NCI-H82 (cell line): ENCODE measurements around the gene USH1C.

Experiments used
- DNase-seq: peaks from one replicate; lab custom pipeline; 2025; lab: John Stamatoyannopoulos, UW

USH1C gene

GRCh38 chr11:17471501-17471900, 72.7 kb downstream of the USH1C start:
- no peak for DNase-seq

DNA sequence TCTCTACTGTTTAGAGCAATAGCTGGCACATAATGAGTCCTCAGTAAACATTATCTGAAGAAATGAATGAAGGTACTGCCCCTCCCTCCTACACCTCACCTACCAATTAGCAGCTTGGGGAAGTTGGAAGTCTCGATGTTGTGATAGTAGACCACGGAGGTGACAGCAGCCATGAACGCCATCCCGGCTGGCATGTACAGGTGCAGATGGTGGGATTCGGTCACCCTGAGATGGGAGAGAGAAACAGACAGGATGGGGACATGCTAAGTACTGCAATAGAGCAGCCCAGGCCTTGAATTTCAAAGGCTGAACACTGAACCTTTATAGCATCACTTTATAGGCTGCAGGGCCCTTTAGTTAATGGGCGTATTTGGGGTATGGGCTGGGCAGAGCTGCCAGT, 74.2 kb downstream of the USH1C start:
- no peak for DNase-seq

GRCh38 chr11:17468122-17468521, 76.1 kb downstream of the USH1C start:
- DNase-seq, result no peak

DNA sequence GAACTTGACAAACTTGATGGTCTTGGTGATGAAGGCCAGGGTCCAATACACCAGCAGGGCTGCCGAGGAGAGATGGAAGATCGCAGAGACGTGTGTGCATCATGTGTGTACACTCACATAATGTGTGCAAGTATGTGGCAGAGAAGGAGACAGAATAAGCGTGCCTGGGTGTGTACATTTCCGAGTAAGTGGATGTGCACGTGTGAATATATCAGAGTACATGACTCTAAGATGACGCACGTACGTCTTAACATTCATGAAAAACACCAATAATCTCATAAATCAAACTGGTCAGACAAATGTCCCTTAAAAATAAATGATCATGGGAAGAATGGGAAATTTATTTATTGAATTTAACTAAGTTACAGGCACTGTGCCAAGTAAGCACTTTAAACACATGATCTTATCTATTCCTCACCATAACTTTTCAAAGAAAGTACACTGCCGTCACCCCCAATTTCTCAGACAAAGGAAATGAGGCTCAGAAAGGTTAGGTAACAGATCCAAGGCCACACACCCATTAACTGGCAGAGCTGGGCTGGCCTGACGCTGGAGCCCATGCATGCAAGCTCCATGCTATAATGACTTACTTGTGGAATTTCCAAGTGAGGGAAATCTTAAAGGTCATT, 80.6 kb downstream of the USH1C start:
- no peak for DNase-seq

DNA sequence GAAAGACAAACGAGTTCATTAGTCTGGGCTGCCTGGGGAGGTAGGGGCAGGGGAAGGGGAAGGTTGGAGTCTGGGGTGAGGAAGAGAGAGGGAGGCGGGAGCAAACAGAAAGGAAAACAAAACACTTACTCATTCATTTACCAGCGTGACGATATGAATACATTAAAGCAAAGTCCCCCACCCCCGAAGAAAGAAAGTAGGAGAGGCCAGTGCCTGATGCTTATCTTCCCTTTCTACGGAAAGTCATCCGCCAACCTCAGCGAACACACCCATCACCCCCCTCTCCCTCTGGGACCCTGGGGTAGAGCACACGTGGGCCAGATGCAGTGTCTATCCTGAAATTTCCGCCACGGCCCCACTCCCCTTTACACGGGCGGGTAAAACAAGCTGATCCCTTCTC, 81.3 kb downstream of the USH1C start:
- no peak for DNase-seq

DNA sequence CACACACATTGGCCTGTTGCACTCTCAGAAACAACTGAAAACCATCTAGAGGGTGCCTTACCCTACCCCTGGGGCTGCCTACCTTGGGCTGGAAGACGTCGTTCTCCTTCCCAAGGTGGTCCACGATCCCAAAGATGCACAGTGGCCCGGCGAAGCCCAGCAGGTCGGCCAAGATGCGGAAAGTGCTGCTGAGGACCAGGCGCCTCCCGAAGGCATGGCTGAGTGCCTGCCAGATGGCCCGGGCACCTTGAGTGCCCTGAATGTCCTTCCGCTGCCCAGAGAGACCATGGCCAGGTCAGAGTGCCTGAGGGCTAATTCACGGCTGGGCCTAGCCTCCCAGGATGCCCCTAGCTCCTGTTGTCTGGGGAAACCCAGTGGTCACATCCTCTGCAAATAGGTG, 83.8 kb downstream of the USH1C start:
- no peak for DNase-seq

DNA sequence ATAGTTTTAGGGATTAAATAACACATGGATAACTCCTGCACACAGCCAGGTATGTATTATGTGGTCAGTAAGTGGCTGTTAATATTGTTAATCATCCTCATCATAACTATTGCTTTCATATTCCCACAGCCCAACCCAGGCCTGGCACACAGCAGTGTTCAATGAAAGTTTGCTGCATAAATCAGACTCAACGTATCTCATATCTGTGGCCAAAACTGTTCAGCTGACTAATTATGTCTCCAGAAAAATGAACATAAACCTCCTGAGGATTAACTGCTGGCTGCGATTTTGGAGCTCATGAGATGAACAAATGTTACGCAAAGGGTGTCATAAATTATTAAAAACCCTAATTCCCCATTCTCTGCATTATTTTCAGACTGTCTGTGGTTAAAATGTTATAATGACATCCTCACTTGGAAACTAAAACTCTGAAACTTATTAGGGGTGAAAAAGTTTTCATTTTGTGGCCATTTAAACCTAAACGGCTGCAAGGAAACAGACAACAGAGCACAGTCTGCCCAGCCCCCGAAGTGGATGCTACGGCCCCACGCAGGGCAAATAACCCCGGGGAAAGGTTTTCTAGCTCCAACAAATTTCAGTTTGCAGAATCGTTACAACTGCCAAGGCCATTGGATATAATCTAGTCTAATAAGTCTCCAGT, 84.8 kb downstream of the USH1C start:
- no peak for DNase-seq

- DNase-seq, result no peak
Observed at GRCh38 chr11:17458268-17458667, 85.9 kb downstream of the USH1C start.

DNA sequence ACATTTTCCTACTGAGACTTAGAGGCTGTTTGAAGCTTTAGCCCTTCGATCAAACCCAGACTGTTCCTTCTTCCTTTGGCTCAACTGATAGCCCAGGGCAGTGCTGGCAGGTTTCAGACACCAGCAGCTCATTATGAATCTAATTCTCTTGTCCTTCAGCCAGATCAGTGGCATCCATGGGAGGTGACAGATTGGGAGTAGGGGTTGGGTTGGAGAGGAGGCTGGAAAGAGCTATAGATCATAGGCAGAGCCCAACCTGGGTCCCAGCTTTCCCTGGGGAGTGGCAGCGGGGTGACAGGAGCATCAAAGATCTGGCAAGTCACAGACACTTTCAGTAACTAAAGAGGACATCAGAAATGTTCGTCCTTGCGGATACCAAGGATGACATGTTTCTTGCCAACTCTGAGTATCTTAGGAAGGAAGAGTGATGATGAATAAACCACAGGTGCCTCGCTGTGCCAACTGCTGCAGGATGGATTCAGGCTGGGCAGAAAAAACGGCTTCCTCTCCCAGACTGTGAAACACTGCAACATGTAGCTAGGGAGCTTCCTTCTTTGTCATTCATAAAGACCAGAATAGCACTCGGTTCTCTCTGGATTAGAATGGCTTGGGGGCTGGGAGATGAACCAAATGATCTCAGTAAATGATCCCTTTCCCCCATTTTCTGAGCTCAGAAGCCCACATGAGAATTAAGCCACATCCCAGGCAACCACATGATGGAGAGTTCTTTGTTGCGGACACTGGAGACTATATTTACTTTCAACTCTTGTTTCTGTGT, 86.6 kb downstream of the USH1C start:
- peak; percentile 67 for DNase-seq

DNA sequence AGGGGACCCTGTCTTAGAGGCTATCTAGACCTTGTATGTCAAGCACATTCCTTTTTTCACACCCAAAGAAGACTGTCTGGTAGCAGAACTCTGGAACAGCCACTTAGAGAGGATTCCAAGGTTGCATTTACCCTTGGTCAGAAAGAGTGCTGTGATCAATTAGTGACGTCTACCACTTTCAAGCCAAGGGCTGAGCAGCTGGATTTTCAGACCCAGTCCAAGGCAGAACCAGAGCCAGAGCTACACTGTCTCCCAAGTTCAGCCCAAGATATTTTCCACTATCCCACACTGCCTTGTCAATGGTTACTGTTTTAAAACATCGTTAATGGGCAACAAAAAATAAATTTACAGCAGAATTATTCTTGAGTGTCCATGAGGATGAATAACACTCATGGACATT, 91.5 kb downstream of the USH1C start:
- DNase-seq, result no peak

GRCh38 chr11:17449158-17449557, 95.1 kb downstream of the USH1C start:
- DNase-seq, result no peak

DNA sequence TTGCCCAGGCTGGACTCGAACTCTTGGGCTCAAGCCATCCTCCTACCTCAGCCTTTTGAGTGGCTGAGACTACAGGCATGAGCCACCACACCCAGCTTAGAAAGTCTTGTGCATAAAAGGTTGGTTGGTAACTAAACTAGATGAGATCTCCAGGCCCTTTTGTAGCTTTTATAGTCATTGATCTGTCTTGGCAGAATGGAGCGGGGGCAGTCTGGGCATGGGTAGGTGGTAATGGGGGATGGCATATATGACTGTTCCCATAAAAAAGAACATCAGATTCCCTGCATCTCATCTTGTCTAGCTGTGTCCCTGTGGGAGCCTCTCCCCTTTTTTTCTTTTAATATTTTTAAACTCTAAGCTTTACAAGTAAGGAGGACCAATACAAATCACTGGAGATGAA, 97.7 kb downstream of the USH1C start:
- DNase-seq, result no peak

GRCh38 chr11:17445240-17445795, 98.9 kb downstream of the USH1C start:
- no peak for DNase-seq

GRCh38 chr11:17443926-17444690, 100.1 kb downstream of the USH1C start:
- peak; percentile 92 for DNase-seq
